Calu3 (cell line): ENCODE measurements around the gene MOSPD2. TPM values are rescaled to one million over a fixed set of nuclear protein-coding genes. Genes with fewer than 3 reads are reported as not detected.
A peak's percentile ranks its signal among the peaks of the same experiment; 100 is the strongest.

Source experiments
- BruUV-seq: library from RNA; stranded (reverse); fragments of 400-500 nt; replicated peaks from 2 replicates; lab custom pipeline; 2021; lab: Mats Ljungman, UMichigan
- CTCF ChIA-PET: fragments of 300-600 bp; sonication (Branson Sonifier 250); formaldehyde crosslinking; loops from one replicate; lab custom pipeline; 2022; ENCODE audit warnings: antibody characterized with exemption; lab: Charles Lee
- DNase-seq: peaks from one replicate; pipeline ENCODE4 v3.0.0; 2022
- H3K27ac Mint-ChIP-seq: one replicate; pipeline ENCODE4 v1.8.0; 2022; ENCODE audit warnings: mixed read lengths; ENCODE audit not compliant: unreplicated experiment
- H3K27me3 Mint-ChIP-seq: one replicate; pipeline ENCODE4 v1.8.0; 2022; ENCODE audit warnings: mixed read lengths; ENCODE audit not compliant: unreplicated experiment
- H3K36me3 Mint-ChIP-seq: one replicate; pipeline ENCODE4 v1.8.0; 2022; ENCODE audit warnings: mild to moderate bottlenecking, moderate library complexity, mixed read lengths; ENCODE audit not compliant: insufficient read depth, unreplicated experiment
- H3K4me1 Mint-ChIP-seq: one replicate; pipeline ENCODE4 v1.8.0; 2022; ENCODE audit warnings: mild to moderate bottlenecking, low read depth, mixed read lengths; ENCODE audit not compliant: unreplicated experiment
- H3K4me3 Mint-ChIP-seq: one replicate; pipeline ENCODE4 v1.8.0; 2022; ENCODE audit warnings: mild to moderate bottlenecking, low read depth, moderate library complexity, mixed read lengths; ENCODE audit not compliant: unreplicated experiment
- H3K9me3 Mint-ChIP-seq: one replicate; pipeline ENCODE4 v1.8.0; 2022; ENCODE audit warnings: low read depth, mixed read lengths; ENCODE audit not compliant: unreplicated experiment
- intact Hi-C: fragments of 100-400 bp; cut with micrococcal nuclease; formaldehyde crosslinking; loops from one replicate; pipeline ENCODE4 v1.10.0; 2022; ENCODE audit not compliant: unreplicated experiment
- total RNA-seq: library from RNA; stranded (reverse); gene quantifications from 2 replicates; pipeline ENCODE4 v1.2.3, GENCODE V29; 2022
- TF ChIP-seq, protein P1 (sequence below): fragments of 200-600 bp; IDR thresholded peaks from one replicate; pipeline ENCODE4 v1.8.0; 2022; ENCODE audit warnings: antibody characterized with exemption; ENCODE audit not compliant: unreplicated experiment

The MOSPD2 gene
- total RNA-seq, 1 experiment from 2014 or later, result 20.4 TPM

- BruUV-seq, result no TSS peak
- H3K9me3 Mint-ChIP-seq, result no peaks in the 10 kb centered on the region
Measured at GRCh38 chrX:14948691-14949090, 75.5 kb downstream of the MOSPD2 start.

GRCh38 chrX:14956813-14957582 lies 83.8 kb downstream of the MOSPD2 start:
- H3K9me3 Mint-ChIP-seq, result peaks cover 6% of the 10 kb centered on the region
- no peaks in the 10 kb centered on the region for H3K4me1 Mint-ChIP-seq
- no peaks in the 10 kb centered on the region for H3K36me3 Mint-ChIP-seq
- no peak for DNase-seq
- no peaks in the 10 kb centered on the region for H3K27me3 Mint-ChIP-seq
- TF ChIP-seq, protein P1, sequence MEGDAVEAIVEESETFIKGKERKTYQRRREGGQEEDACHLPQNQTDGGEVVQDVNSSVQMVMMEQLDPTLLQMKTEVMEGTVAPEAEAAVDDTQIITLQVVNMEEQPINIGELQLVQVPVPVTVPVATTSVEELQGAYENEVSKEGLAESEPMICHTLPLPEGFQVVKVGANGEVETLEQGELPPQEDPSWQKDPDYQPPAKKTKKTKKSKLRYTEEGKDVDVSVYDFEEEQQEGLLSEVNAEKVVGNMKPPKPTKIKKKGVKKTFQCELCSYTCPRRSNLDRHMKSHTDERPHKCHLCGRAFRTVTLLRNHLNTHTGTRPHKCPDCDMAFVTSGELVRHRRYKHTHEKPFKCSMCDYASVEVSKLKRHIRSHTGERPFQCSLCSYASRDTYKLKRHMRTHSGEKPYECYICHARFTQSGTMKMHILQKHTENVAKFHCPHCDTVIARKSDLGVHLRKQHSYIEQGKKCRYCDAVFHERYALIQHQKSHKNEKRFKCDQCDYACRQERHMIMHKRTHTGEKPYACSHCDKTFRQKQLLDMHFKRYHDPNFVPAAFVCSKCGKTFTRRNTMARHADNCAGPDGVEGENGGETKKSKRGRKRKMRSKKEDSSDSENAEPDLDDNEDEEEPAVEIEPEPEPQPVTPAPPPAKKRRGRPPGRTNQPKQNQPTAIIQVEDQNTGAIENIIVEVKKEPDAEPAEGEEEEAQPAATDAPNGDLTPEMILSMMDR, result no peak
- BruUV-seq, result no TSS peak
- H3K27ac Mint-ChIP-seq, result no peak overlapping the region
- H3K4me3 Mint-ChIP-seq, result no peak overlapping the region
- CTCF ChIA-PET, result no interaction called here
- intact Hi-C loops, result no loop called here

More at GRCh38 chrX:14948691-14949090, 75.5 kb downstream of the MOSPD2 start:
- H3K27ac Mint-ChIP-seq, result no peak overlapping the region
- TF ChIP-seq, protein P1, result no peak
- no peak for DNase-seq
- H3K36me3 Mint-ChIP-seq, result no peaks in the 10 kb centered on the region
- no peaks in the 10 kb centered on the region for H3K4me1 Mint-ChIP-seq
- H3K4me3 Mint-ChIP-seq, result no peak overlapping the region
- no peaks in the 10 kb centered on the region for H3K27me3 Mint-ChIP-seq
- intact Hi-C loops, result no loop called here
- CTCF ChIA-PET, result no interaction called here

GRCh38 chrX:14963447-14964236 lies 90.4 kb downstream of the MOSPD2 start:
- H3K4me1 Mint-ChIP-seq, result peaks cover 9% of the 10 kb centered on the region
- intact Hi-C loops, result loop anchor here (10.0 kb wide), 1 partner anchor 181 kb away; no protein-coding TSS in a partner anchor
- BruUV-seq, result no TSS peak
- H3K27ac Mint-ChIP-seq, result peak overlapping the region; percentile 66
- CTCF ChIA-PET, result interaction anchor here (1.3 to 1.5 kb wide), 2 partner anchors 179 to 279 kb away, joined by 3 read pairs; no protein-coding TSS in a partner anchor
- H3K4me3 Mint-ChIP-seq, result no peak overlapping the region
- no peaks in the 10 kb centered on the region for H3K36me3 Mint-ChIP-seq
- TF ChIP-seq, protein P1, result no peak
- DNase-seq, result no peak
- no peaks in the 10 kb centered on the region for H3K27me3 Mint-ChIP-seq
- no peaks in the 10 kb centered on the region for H3K9me3 Mint-ChIP-seq

DNA sequence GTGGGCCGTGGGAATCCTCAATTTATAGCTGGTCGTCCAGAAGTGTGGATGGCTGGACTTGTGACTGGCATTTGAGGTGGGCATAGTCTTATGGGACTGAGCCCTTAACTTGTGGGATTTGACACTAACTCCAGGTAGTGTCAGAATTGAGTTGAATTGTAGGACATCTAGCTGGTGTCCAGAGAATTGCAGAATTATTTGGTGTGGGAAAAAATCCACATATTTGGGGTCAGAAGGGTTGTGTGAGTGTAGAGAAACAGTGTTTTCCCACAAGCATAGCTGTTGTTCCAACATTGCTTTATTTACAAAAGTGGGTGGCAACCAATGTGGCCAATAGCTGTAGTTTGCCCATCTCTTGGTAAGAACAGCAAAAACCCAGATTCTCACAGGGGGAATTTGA lies 91.3 kb downstream of the MOSPD2 start:
- intact Hi-C loops, result loop anchor here (10.0 kb wide), 1 partner anchor 180 kb away; no protein-coding TSS in a partner anchor
- Mint-ChIP-seq H3K36me3 (no peaks in the 10 kb centered on the region), H3K9me3 (no peaks in the 10 kb centered on the region)

More for the DNA sequence above, 91.3 kb downstream of the MOSPD2 start:
- CTCF ChIA-PET, result interaction anchor here (1.3 kb wide), 1 partner anchor 278 kb away, joined by 3 read pairs; no protein-coding TSS in a partner anchor
- Mint-ChIP-seq H3K4me1 (peaks cover 9% of the 10 kb centered on the region), H3K27ac (peak overlapping the region; percentile 66), H3K27me3 (no peaks in the 10 kb centered on the region), H3K4me3 (no peak overlapping the region)
- BruUV-seq, result no TSS peak
- DNase-seq, result no peak
- TF ChIP-seq, protein P1, result no peak

Other genes starting within 250 kb of the MOSPD2 start
- gene FANCB, start 352 bp upstream of the MOSPD2 start, total RNA-seq, result 13.6 and 14.1 TPM in 2 replicates